Left cardiac atrium (tissue), 4 donors: Measurements from ENCODE around the gene CASQ2. TPM values are rescaled to one million over a fixed set of nuclear protein-coding genes. Genes with fewer than 3 reads are reported as not detected.

Experiments
- ATAC-seq, 2 donors: fragments of 200-7000 bp; cut with Tn5 transposase; one replicate each; pipeline ENCODE4 v1.9.1; 2020; ENCODE audit warnings: mild to moderate bottlenecking in 2 of 2, moderate library complexity in 2 of 2
- DNase-seq: peaks from one replicate; pipeline ENCODE4 v3.0.0-alpha.2; 2020
- intact Hi-C, 2 donors: fragments of 100-400 bp; cut with DNase I; formaldehyde crosslinking; loops; one replicate each; pipeline versions ENCODE4 v1.14.1 to v1.15.1; 2022 to 2023
- long read RNA-seq: library from polyadenylated mRNA; unstranded; transcript quantifications from one replicate; pipeline ENCODE4 v2.0.0, GENCODE V29; 2021
- total RNA-seq, 2 donors: library from RNA; stranded (reverse); fragmentation: NEBNext Ultra II Directional; extraction: Animal tissue kit (Norgen Biotek cat#: 25700); gene quantifications; one replicate each; pipeline ENCODE4 v1.2.1, GENCODE V29; 2021
- donor health status: DM: no; HTN: yes; CAD: no.
- donor health status: DM: no; HTN: yes; CAD: no; lungs with severe emphysema.
- donor health status: DM: yes; HTN: yes; CAD: no.
- donor health status: Dilated cardiomyopathy.

CASQ2 gene
- total RNA-seq = 100 to 1,000 TPM; 603 to 715 TPM
- long read RNA-seq, transcript CASQ2-201 (11 exons, 2,674 nt) = major isoform, 775 of 952 reads
- long read RNA-seq, partial matches to known transcripts = 157 of 952 reads
- long read RNA-seq, other reads (novel, unspliced or antisense) = 20 of 952 reads

GRCh38 chr1:115768549-115768948 is at the start of gene CASQ2:
Gene CASQ2 (minus strand): TSS chr1:115768714. CDS start chr1:115768541, 173 bp downstream.
- ATAC-seq = peak; percentile 78 to 83
- intact Hi-C loops = loop anchor here in 1 of 2 donors (5.0 kb wide), 1 partner anchor 51 kb away; no protein-coding TSS in a partner anchor
- peak; percentile 54 for DNase-seq

- peak in 1 of 2 donors; percentile 32 for ATAC-seq
- no peak for DNase-seq
- intact Hi-C loops = no loop called here
Observed at GRCh38 chr1:115815694-115816093, 47.2 kb upstream of the CASQ2 start.

GRCh38 chr1:115814685-115815398 is 46.3 kb upstream of the CASQ2 start:
- no peak for ATAC-seq
- intact Hi-C loops = no loop called here

GRCh38 chr1:115813727-115814126 is 45.2 kb upstream of the CASQ2 start:
- ATAC-seq (no peak), DNase-seq (no peak)
- intact Hi-C loops = no loop called here

More at GRCh38 chr1:115814685-115815398, 46.3 kb upstream of the CASQ2 start:
- no peak for DNase-seq

DNA sequence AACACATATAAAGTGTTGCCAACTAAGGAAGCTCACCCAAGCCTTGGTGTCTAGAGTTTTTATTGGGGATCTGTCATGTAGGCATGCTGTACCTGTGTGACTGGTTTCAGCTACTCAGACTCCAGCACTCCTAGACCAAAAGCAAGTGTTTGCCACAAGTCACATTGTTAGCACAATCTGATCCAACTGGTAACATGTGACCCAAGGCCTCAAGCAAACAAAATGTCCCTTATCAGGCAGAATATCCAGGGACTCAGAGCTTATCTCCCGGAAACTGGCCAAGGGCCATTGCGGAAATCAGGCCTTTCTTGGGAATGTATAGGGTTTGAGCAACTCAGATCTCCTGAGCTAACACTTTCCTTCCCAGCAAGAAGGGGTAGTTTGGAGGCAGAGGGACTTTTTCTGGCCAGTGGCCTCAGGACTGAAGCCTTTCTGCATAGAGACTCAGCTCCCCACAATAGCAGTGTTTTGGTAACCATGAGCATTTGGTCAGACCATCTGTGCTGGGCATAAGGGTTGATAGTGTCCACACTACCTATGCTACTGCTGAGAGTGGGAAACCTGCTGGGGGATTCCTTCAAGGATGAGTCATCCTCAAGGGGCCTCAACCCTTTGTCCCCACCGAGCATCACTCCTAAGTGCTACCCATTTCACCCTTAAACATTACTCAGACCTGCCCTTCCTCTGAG is 42.8 kb upstream of the CASQ2 start:
- intact Hi-C loops = no loop called here
- ATAC-seq = peak in 1 of 2 donors; percentile 26

DNA sequence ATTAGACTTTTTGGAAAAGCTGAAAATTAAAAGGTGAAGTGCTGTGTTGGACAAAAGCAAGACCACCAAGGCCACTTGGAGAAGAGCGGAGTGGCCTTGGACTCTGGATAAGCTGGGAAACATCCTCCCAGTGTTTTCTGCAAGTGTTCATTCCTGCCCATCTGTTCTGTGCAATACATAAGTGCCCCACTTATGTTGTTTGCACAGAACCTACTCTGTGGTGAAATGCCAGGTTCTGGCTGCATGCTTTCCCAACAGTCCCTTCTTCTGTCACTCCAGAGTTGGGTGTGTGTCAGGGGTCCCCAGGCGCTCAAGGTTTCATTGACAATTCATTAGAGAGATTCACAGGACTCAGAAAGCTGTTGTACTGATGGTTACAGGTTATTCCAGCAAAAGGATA is 42.1 kb upstream of the CASQ2 start:
- ATAC-seq (no peak), DNase-seq (no peak)
- intact Hi-C loops = no loop called here

More for the DNA sequence above, 42.8 kb upstream of the CASQ2 start:
- DNase-seq = peak; percentile 25

DNA sequence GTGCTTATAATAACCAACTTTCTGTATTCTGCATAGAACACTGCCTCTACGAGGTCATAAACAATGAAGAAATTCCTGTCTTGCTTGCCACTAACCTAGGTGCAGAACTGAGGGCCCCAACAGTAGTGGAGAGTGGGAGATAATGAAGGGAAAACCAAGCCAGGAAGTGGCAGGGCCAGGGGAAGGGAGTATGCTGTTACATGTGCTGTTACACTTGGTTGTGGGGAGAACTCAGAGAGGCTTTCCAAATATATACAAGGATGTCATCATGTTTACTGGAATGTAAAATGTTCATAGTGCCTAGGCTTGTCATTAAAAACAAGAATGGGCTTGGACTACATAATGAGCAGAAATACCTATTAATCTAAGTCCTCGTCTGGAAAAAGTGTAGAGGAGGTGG is 41.3 kb upstream of the CASQ2 start:
- ATAC-seq (no peak), DNase-seq (no peak)
- intact Hi-C loops = loop anchor here in 1 of 2 donors (10.0 kb wide), 2 partner anchors 175 to 315 kb away; no protein-coding TSS in a partner anchor

DNA sequence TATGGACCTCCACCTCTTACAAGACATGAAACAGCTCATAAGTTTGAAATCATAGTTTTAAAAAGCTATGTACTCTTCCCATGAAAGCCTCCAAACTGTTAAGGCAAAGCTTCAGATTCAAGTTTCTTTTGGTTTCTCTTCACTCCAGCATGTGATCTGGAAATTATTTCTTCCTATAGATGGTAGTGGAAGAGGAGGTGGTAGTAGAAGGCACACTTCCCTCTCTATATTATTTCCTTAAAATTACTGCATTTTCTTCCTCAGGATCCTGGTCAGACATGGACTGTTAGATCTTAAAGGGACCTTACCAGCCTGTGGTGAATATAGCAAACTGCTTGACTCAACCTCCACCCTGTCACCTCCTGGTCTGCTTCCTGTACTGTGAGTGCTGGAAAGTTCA is 40.6 kb upstream of the CASQ2 start:
- no peak for DNase-seq
- intact Hi-C loops = loop anchor here in 1 of 2 donors (10.0 kb wide), 2 partner anchors 176 to 316 kb away; no protein-coding TSS in a partner anchor

DNA sequence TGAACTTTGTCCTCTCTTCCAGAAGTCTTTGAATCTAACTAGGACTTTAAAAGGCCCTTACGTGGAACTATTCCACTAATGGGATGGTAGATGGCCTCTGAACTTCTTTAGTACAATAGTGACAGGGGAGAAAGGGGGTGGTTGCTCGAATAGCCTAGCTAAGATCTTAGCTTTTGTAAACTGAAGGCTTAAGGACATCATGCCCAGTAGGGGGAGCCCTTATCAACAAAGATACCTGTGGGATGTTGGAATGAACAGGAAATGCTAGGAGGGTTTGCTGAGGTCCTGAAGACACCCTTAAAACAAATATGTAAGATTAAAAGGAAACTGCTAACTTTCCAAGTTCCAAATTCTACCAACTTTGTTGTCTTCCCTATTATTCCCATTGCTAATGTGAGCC is 39.2 kb upstream of the CASQ2 start:
- ATAC-seq (peak; percentile 47 to 83), DNase-seq (peak; percentile 23)
- intact Hi-C loops = loop anchor here in 1 of 2 donors (2.0 to 10.0 kb wide), 3 partner anchors 177 to 317 kb away; no protein-coding TSS in a partner anchor

More for the DNA sequence above, 40.6 kb upstream of the CASQ2 start:
- no peak for ATAC-seq

DNA sequence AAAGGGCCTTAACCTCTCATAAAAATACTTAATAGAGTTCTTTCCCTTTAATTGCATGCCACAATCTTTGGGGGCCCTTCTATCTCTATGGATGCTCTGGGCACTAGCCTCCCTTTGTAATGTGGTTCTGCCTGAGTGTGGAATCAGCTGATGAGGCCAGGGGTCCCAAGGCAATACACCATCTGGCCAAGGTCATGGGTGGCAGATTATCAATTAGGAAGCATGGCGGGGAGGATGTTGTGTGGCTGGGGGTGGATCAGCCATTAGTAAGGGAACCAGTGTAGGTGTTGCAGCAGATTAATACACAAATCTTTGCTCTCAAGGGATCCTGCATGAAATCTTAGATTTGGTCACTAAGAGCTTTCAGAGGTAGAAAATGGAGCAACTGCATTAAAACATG is 37.1 kb upstream of the CASQ2 start:
- intact Hi-C loops = loop anchor here in 1 of 2 donors (10.0 kb wide), 2 partner anchors 179 to 319 kb away; no protein-coding TSS in a partner anchor
- no peak for DNase-seq
- no peak for ATAC-seq

- ATAC-seq (no peak), DNase-seq (no peak)
- intact Hi-C loops = loop anchor here in 1 of 2 donors (10.0 kb wide), 2 partner anchors 182 to 322 kb away; no protein-coding TSS in a partner anchor
Observed at GRCh38 chr1:115802416-115802815, 33.9 kb upstream of the CASQ2 start.

DNA sequence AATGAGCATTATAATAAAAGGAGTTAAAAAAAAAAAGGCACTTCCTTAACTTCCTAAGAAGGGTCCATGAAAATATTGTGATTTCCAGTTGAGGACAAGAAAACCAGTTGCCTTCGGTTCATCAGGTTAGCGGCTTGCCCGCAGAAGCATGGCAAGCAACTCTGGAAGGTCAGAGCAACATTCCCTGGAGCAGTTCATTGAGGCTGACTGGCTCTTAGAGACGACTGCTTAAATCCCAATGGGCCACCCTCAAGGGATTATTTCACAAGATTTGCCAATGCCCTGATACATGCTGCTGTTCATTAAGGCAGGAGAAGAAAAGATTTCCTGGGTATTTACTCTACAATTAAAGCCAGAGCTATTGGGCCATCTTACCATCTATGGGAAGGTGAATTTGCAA is 29.0 kb upstream of the CASQ2 start:
- no peak for ATAC-seq
- intact Hi-C loops = no loop called here

GRCh38 chr1:115796897-115797296 is 28.4 kb upstream of the CASQ2 start:
- intact Hi-C loops = no loop called here
- DNase-seq = no peak
- ATAC-seq = no peak

More for the DNA sequence above, 29.0 kb upstream of the CASQ2 start:
- no peak for DNase-seq

DNA sequence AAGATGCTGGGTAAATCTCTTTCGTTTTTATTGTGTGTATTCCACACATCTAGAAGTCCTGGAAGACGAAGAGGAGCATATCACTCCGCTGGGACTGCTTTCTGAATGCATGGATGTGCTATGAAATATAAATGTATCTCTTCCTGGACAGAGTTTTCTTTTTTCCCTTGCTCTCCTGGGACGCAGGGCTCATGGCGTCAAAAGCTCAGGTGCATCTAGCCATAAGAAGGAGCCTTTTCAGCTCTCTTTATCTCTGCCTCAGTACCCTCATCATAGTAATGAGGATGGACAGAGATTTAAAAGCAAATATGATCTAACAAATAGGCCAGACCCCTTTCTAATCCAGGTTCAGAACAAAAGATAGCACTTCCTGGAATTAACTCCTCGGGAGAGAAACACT is 27.5 kb upstream of the CASQ2 start:
- no peak for DNase-seq

GRCh38 chr1:115794976-115795639 is 26.6 kb upstream of the CASQ2 start:
- intact Hi-C loops = no loop called here
- no peak for DNase-seq
- no peak for ATAC-seq

More for the DNA sequence above, 27.5 kb upstream of the CASQ2 start:
- intact Hi-C loops = no loop called here
- ATAC-seq = no peak

- intact Hi-C loops = no loop called here
- ATAC-seq = peak in 1 of 2 donors; percentile 56
- DNase-seq = no peak
Observed at GRCh38 chr1:115793162-115793561, 24.6 kb upstream of the CASQ2 start.

DNA sequence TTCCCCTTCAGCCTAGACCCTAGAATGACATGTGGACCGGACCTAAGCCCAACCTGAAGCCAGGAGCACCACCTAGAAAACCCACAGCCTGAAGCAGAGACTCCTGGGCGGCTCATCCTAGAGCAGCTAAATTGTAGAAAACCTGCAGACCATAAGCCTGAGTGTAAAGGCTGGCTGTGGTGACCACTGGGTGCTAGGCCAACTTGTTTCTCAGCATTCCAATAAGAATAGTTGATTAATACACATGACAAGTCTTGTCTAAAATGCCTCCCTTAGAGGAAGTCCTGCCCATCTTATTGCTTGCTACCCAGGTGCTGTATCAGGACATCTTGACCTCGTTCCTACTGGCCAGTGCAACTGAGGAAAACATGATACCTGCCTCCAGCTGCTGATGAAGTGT is 23.3 kb upstream of the CASQ2 start:
- intact Hi-C loops = no loop called here
- ATAC-seq (no peak), DNase-seq (no peak)

GRCh38 chr1:115790846-115791245 is 22.3 kb upstream of the CASQ2 start:
- DNase-seq = no peak
- intact Hi-C loops = no loop called here
- no peak for ATAC-seq

DNA sequence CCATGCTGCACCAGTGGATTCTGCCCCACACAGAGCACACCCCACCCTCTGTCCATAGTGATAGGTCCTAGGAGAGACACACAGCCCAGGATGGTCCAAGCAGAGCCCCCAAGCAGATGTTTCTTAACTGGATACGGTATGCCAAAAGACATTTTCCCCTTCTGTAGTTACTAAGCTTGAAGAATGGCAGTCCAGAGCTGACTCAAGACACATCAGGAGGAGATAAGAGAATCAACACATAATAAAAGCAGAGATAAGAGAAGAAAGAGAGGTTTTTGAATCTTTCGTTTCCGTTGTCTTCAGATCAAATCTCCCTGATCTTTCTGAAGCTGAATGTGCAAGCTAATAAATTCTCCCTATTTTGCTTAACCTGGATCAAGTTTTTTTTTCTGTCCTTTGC is 21.8 kb upstream of the CASQ2 start:
- ATAC-seq (no peak), DNase-seq (no peak)
- intact Hi-C loops = no loop called here
